Neutrophil (primary cell): ENCODE measurements around the gene MYO16.

ENCODE experiments used
- H3K27ac ChIP-seq: fragments of 200-600 bp; sonication (generic); 2 replicates; pipeline ENCODE4 v1.5.1; 2016; ENCODE audit warnings: mild to moderate bottlenecking, moderate library complexity
- H3K27me3 ChIP-seq: fragments of 200-600 bp; sonication (generic); 2 replicates; pipeline ENCODE4 v1.6.0; 2016; ENCODE audit warnings: mild to moderate bottlenecking
- H3K36me3 ChIP-seq: fragments of 200-600 bp; sonication (generic); 2 replicates; pipeline ENCODE4 v1.5.1; 2017
- H3K4me1 ChIP-seq, 2 experiments: fragments of 200-600 bp in 1 of 2; sonication (generic) in 1 of 2; 1 replicate in 1 of 2; 2 replicates in 1 of 2; pipeline versions ENCODE4 v1.5.1 to v1.6.1; 2013 to 2016; ENCODE audit warnings: low read depth in 1 of 2, low read length in 1 of 2, mild to moderate bottlenecking in 1 of 2, moderate library complexity in 1 of 2; ENCODE audit not compliant: control insufficient read depth in 1 of 2, insufficient read depth in 1 of 2
- H3K4me3 ChIP-seq, 2 experiments: fragments of 200-600 bp in 1 of 2; sonication (generic) in 1 of 2; 1 replicate in 1 of 2; 2 replicates in 1 of 2; pipeline ENCODE4 v1.5.1; 2013 to 2016; ENCODE audit warnings: low read depth in 1 of 2, low read length in 1 of 2, mild to moderate bottlenecking in 1 of 2, moderate library complexity in 1 of 2
- H3K9me3 ChIP-seq: fragments of 200-600 bp; sonication (generic); 2 replicates; pipeline ENCODE4 v1.5.1; 2016
- CTCF ChIP-seq: fragments of 200-600 bp; sonication (generic); IDR thresholded peaks from 2 replicates; pipeline ENCODE4 v1.5.1; 2016; ENCODE audit warnings: antibody characterized with exemption

The MYO16 gene

DNA sequence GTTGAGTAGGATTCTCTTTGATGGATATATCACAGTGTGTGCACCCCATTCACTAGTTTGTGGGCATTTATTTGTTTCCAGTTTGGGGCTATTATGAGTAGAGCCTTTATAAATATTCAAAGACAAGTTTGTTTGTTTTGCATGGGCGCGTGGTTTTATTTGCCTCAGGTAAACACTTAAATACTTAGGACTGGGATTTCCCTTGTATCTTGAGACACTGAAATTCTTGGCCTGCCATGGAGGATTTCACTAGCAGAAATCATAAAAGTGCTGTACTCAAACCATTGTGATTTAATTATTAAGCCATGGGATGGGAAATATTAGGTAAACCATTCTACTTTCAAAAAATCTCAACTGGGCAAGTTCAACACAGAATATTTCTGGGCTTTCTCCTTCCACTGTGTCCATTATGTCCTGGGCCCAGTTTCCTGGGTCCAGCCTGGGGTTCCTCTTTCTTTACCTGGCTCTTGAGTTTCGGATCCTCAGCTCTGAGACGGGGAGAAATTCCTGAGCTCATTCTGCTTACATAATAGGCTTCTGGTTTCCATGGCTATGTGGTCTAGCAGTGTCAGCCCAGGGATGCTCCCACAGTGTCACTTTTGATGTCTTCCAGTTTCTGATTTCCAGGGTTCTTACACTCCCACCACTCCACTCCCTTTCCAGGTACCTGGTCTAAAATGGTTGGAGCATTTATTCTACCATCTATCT lies 14.4 kb downstream of the MYO16 start:
- H3K9me3 ChIP-seq, result no peaks in the 10 kb centered on the region
- no peaks in the 10 kb centered on the region for H3K27me3 ChIP-seq
- H3K4me3 ChIP-seq, result no peak overlapping the region
- TF ChIP-seq CTCF, result no peak
- H3K36me3 ChIP-seq, result no peaks in the 10 kb centered on the region
- H3K27ac ChIP-seq, result no peak overlapping the region
- no peaks in the 10 kb centered on the region for H3K4me1 ChIP-seq

DNA sequence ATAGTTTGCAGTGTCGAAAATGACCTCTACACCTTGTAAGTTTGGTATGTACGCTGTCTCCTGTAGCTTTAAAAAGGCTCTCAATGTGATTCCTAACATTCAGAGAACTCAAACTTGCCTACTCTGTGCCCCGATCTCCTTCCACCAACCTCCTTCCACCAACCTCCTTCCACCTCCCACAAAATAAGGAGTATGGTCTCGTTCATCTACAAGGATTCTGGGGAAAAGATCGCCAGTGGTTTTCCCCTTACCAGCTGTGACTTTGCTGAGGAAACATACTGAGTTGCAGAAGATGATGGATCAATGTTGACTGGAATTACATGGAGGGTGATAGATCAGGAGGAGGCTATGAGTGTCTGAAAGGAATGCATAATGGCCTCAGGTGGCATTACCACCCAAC lies 16.0 kb downstream of the MYO16 start:
- Histone ChIP-seq H3K36me3 (no peaks in the 10 kb centered on the region), H3K4me1 (no peaks in the 10 kb centered on the region)
- no peak for TF ChIP-seq CTCF

DNA sequence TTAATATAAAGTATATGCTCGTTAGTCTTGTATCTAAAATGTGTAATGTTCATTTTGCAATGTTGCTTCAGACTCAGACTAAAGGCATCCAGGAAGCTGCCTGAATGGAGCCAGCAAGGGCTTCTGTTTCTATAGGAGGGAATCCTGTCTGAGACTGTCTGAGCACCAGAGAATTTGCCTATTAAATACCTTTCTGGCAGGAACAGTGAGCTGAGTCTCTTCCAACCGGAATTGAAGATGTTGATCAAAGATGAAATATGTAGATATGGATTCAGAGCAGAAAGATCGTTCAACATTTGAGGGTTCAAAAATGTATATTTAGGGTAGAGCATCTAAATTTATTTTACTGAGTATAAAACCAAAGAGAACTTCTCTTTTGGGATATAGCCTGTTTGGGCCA lies 20.9 kb downstream of the MYO16 start:
- H3K36me3 ChIP-seq, result no peaks in the 10 kb centered on the region
- no peaks in the 10 kb centered on the region for H3K4me1 ChIP-seq
- no peaks in the 10 kb centered on the region for H3K9me3 ChIP-seq
- no peak overlapping the region for H3K27ac ChIP-seq
- no peak for TF ChIP-seq CTCF
- no peaks in the 10 kb centered on the region for H3K27me3 ChIP-seq
- no peak overlapping the region for H3K4me3 ChIP-seq

More for the DNA sequence above, 16.0 kb downstream of the MYO16 start:
- Histone ChIP-seq H3K27me3 (no peaks in the 10 kb centered on the region), H3K9me3 (no peaks in the 10 kb centered on the region), H3K4me3 (no peak overlapping the region), H3K27ac (no peak overlapping the region)

- TF ChIP-seq CTCF, result no peak
- Histone ChIP-seq H3K9me3 (no peaks in the 10 kb centered on the region), H3K36me3 (no peaks in the 10 kb centered on the region)
Measured at GRCh38 chr13:108656742-108657141, 27.3 kb downstream of the MYO16 start.

DNA sequence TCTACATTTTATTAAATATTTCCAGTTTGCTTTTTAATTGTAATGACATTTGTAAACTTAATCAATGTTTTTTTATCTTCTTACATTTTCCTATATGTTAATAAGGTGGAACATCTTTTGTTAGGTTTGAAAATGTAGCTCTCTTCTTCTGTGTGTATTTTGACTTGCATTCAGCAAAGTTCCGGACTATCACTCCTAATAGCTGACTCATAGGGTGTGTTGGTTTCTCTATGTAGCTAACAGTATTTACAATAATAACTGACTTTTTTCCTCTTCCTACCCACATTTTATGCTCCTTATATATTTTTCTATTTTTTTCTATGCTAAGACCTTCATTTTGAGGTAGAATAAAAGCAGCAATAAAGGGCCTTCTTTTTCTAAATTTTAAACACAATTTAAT lies 28.1 kb downstream of the MYO16 start:
- Histone ChIP-seq H3K4me3 (no peak overlapping the region), H3K36me3 (no peaks in the 10 kb centered on the region), H3K27me3 (no peaks in the 10 kb centered on the region), H3K27ac (no peak overlapping the region), H3K4me1 (no peaks in the 10 kb centered on the region), H3K9me3 (no peaks in the 10 kb centered on the region)
- TF ChIP-seq CTCF, result no peak

More at GRCh38 chr13:108656742-108657141, 27.3 kb downstream of the MYO16 start:
- H3K4me1 ChIP-seq, result no peaks in the 10 kb centered on the region
- no peak overlapping the region for H3K27ac ChIP-seq
- no peak overlapping the region for H3K4me3 ChIP-seq
- no peaks in the 10 kb centered on the region for H3K27me3 ChIP-seq
